Stomach (tissue), 9 donors: ENCODE results near the gene ADARB2. TPM values are rescaled to one million over a fixed set of nuclear protein-coding genes. Genes with fewer than 3 reads are reported as not detected.

Experiments used
- DNase-seq, 2 donors: peaks; one replicate each; pipeline versions ENCODE4 v3.0.0 to v3.0.0-alpha.2; 2013 to 2019
- H3K27ac ChIP-seq, 5 donors: fragments of 200-600 bp in 4 of 5; sonication (generic) in 4 of 5; one replicate each; pipeline ENCODE4 v1.5.1; 2013 to 2019; ENCODE audit warnings: mild to moderate bottlenecking in 1 of 5, moderate library complexity in 1 of 5
- H3K27me3 ChIP-seq, 3 donors: fragments of 200-600 bp; sonication (generic); one replicate each; pipeline ENCODE4 v1.5.1; 2017 to 2019; ENCODE audit warnings: mixed run types in 1 of 3
- H3K36me3 ChIP-seq, 4 donors: fragments of 200-600 bp; sonication (generic); 1 replicate in 3 of 4; 2 replicates in 1 of 4; pipeline ENCODE4 v1.5.1; 2016 to 2019
- H3K4me1 ChIP-seq, 4 donors: fragments of 200-600 bp; sonication (generic); one replicate each; pipeline ENCODE4 v1.5.1; 2016 to 2019
- H3K4me3 ChIP-seq, 4 donors: fragments of 200-600 bp; sonication (generic) in 3 of 4; one replicate each; pipeline ENCODE4 v1.5.1; 2016 to 2019; ENCODE audit warnings: mild to moderate bottlenecking in 1 of 4
- H3K9me3 ChIP-seq, 4 donors: fragments of 200-600 bp; sonication (generic); one replicate each; pipeline ENCODE4 v1.5.1; 2016 to 2019
- CTCF ChIP-seq, 7 experiments: fragments of 450-650 bp in 4 of 7; fragments of 200-600 bp in 3 of 7; sonication (generic) in 3 of 7; IDR thresholded peaks; one replicate each; pipeline ENCODE4 v1.5.1; 2016 to 2019; ENCODE audit warnings: antibody characterized with exemption in 7 of 7, control low read depth in 2 of 7, mild to moderate bottlenecking in 1 of 7
- EP300 ChIP-seq: sonication (generic); formaldehyde crosslinking; IDR thresholded peaks from one replicate; pipeline ENCODE4 v1.6.1; 2017; ENCODE audit warnings: antibody characterized with exemption
- POLR2A ChIP-seq, 4 donors: fragments of 450-650 bp; IDR thresholded peaks; one replicate each; pipeline ENCODE4 v1.6.1; 2016; ENCODE audit warnings: antibody characterized with exemption in 4 of 4, control low read depth in 2 of 4, mild to moderate bottlenecking in 1 of 4, moderate library complexity in 1 of 4
- POLR2AphosphoS5 ChIP-seq, 3 donors: sonication (generic); formaldehyde crosslinking; IDR thresholded peaks; one replicate each; pipeline ENCODE4 v1.6.1; 2016; ENCODE audit warnings: antibody characterized with exemption in 3 of 3
- WGBS, 5 donors: extraction: QIAGEN DNeasy Blood & Tissue Kit in 3 of 5; methylation state at CpG; one replicate each; pipeline versions ENCODE4 v1.1.5 to v1.1.7; 2013 to 2018; 5-methylcytosine and 5-hydroxymethylcytosine counted together
- intact Hi-C: fragments of 100-400 bp; cut with DNase I; formaldehyde crosslinking; loops from one replicate; pipeline ENCODE4 v1.15.1; 2023; ENCODE audit warnings: low total_unique reads
- polyA plus RNA-seq, 3 donors: library from polyadenylated mRNA; stranded (reverse); fragments of 200-250 nt; gene quantifications; one replicate each; pipeline ENCODE4 v1.2.3, GENCODE V29; 2013
- total RNA-seq, 5 donors: library from RNA; depleted of rRNA; stranded (reverse); fragments of >200 nt; gene quantifications; one replicate each; pipeline versions ENCODE4 v1.1.0 to v1.2.3, GENCODE V29; 2014 to 2016
- donor health status: healthy with polysubstance abuse.
- donor health status: Bipolar disorder and iron deficiency.
- donor health status: healthy.

Gene ADARB2
- total and polyA plus RNA-seq, 8 donors = 0.55 to 4.1 (median 1.4) TPM; not detected in 1

DNA sequence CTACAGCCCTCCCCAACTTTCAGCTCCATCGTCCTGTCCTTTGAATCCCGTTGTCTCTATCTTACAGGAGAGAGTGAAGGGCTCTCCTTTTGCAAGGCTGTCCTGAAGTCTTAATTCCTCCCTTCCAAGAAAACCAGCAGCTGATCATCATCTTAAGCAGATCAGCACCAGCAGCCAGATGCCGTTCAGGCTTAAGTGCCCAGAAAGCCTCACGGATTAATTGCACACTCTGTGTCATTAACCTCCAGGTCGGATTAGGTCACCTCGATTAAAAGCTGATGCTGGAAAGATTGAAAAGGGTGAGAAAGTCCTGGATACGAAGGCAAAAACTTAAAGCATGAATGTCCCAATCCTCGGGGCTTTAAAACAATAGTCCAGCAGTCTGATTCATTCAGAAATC is 24.8 kb upstream of the ADARB2 start:
- WGBS, 5 donors = 47 to 69% (median 53%) methylated on average over 8 of the region's 8 CpGs
- no peak for DNase-seq
- H3K27ac ChIP-seq = no peak overlapping the region
- TF ChIP-seq POLR2AphosphoS5 (IDR thresholded peaks at IDR 0.05) (no peak), POLR2A (IDR thresholded peaks at IDR 0.05) (no peak), CTCF (IDR thresholded peaks at IDR 0.05) (no peak), EP300 (no peak)
- no peaks in the 10 kb centered on the region for H3K36me3 ChIP-seq
- no peaks in the 10 kb centered on the region for H3K27me3 ChIP-seq
- no peaks in the 10 kb centered on the region for H3K4me1 ChIP-seq
- intact Hi-C loops = no loop called here
- H3K4me3 ChIP-seq = no peak overlapping the region
- peaks cover 0 to 25% (median 22%) of the 10 kb centered on the region in 4 donors for H3K9me3 ChIP-seq

DNA sequence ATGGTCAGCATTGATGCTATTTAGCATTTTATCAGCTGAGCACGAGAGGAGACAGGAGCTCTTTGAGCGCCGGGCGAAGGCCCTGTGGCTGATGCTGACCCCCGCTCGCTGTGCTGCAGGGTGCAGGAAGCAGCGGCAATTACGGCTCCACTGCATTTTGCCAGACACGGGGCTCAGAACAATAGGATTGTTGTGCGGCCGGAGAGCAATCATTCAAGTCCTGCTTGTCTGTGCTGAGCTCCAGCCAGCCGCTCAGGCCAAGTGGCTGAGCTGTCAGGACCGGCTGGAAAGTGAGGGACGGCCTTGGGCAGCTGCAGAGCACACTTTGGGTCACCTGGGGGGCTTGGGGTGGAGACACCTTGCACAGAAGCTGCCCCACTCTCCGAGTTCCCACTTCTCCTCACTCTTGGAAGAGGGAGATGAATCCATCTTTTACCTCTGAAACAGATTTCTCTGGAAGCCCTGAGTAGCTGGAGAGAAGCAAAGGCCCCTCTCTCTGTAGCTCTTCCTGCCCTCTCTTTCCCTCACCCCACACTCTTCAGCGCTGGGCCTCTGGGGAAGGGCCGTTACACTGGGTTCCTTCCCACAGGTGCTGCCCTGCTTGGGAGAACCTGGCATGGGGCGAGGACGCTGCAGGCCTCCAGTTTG is 17.3 kb upstream of the ADARB2 start:
- Histone ChIP-seq H3K9me3 (peaks cover 2 to 48% (median 32%) of the 10 kb centered on the region in 4 donors), H3K4me3 (no peak overlapping the region), H3K27me3 (peaks cover 0 to 21% (median 12%) of the 10 kb centered on the region in 3 donors), H3K36me3 (no peaks in the 10 kb centered on the region), H3K27ac (no peak overlapping the region), H3K4me1 (no peaks in the 10 kb centered on the region)
- TF ChIP-seq POLR2A (IDR thresholded peaks at IDR 0.05) = no peak
- no peak for TF ChIP-seq POLR2AphosphoS5 (IDR thresholded peaks at IDR 0.05)
- no peak for TF ChIP-seq EP300
- TF ChIP-seq CTCF (IDR thresholded peaks at IDR 0.05) = no peak
- peak in 1 of 2 donors; percentile 61 for DNase-seq
- intact Hi-C loops = no loop called here
- 46 to 55% (median 48%) methylated on average over 12 to 19 of the region's 19 CpGs for WGBS, 5 donors

GRCh38 chr10:1752153-1752552 is 14.8 kb upstream of the ADARB2 start:
- no peaks in the 10 kb centered on the region for H3K36me3 ChIP-seq
- no peaks in the 10 kb centered on the region for H3K4me1 ChIP-seq
- H3K4me3 ChIP-seq = no peak overlapping the region
- no peak for DNase-seq
- no peak overlapping the region for H3K27ac ChIP-seq
- peaks cover 0 to 21% (median 12%) of the 10 kb centered on the region in 3 donors for H3K27me3 ChIP-seq
- no peak for TF ChIP-seq POLR2AphosphoS5 (IDR thresholded peaks at IDR 0.05)
- no peak for TF ChIP-seq EP300
- intact Hi-C loops = no loop called here
- H3K9me3 ChIP-seq = peaks cover 2 to 32% (median 23%) of the 10 kb centered on the region in 4 donors

DNA sequence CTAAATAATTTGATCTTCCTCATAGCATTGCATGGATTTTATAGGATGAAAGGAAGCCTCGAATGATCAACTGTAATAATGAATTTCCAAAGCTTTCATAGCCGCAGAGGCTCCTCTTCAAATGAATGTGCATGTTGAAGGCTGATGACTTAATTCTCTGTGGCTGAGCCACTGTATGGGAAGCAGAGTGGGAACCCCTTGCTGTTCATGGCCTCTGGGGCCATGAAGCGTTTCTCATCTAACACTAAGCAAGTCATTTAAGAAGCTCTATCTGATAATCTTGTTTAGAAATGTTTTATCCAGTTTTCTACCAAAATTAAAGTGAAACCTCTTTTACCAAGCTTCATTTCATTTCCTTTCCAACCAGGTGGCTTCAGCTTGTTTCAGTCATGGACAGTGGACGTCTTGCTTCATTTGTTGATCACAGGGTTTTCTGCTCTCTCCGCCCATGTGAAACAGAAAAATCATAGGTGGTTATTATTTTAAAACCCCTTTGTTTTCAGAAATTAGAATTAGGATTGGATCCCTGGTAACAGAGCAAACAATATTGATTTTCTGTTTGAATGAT is 10.3 kb upstream of the ADARB2 start:
- H3K4me1 ChIP-seq = no peaks in the 10 kb centered on the region
- intact Hi-C loops = no loop called here
- TF ChIP-seq EP300 = no peak
- no peak for TF ChIP-seq CTCF (IDR thresholded peaks at IDR 0.05)
- TF ChIP-seq POLR2A (IDR thresholded peaks at IDR 0.05) = no peak
- TF ChIP-seq POLR2AphosphoS5 (IDR thresholded peaks at IDR 0.05) = no peak

GRCh38 chr10:1746796-1747195 is 9.5 kb upstream of the ADARB2 start:
- WGBS, 5 donors = 93 to 98% (median 97%) methylated on average over 25 of the region's 25 CpGs
- no peak for DNase-seq
- intact Hi-C loops = no loop called here
- Histone ChIP-seq H3K4me3 (no peak overlapping the region), H3K36me3 (no peaks in the 10 kb centered on the region), H3K27me3 (peaks cover 0 to 38% (median 9%) of the 10 kb centered on the region in 3 donors), H3K9me3 (peaks cover 2 to 27% (median 22%) of the 10 kb centered on the region in 4 donors), H3K27ac (no peak overlapping the region), H3K4me1 (no peaks in the 10 kb centered on the region)
- TF ChIP-seq EP300 = no peak
- no peak for TF ChIP-seq CTCF (IDR thresholded peaks at IDR 0.05)
- no peak for TF ChIP-seq POLR2A (IDR thresholded peaks at IDR 0.05)
- no peak for TF ChIP-seq POLR2AphosphoS5 (IDR thresholded peaks at IDR 0.05)

More for the DNA sequence above, 10.3 kb upstream of the ADARB2 start:
- WGBS, 5 donors = 70 to 83% (median 81%) methylated on average over 5 of the region's 5 CpGs
- Histone ChIP-seq H3K4me3 (no peak overlapping the region), H3K36me3 (no peaks in the 10 kb centered on the region), H3K27ac (no peak overlapping the region), H3K9me3 (peaks cover 2 to 28% (median 22%) of the 10 kb centered on the region in 4 donors), H3K27me3 (peaks cover 0 to 38% (median 15%) of the 10 kb centered on the region in 3 donors)
- no peak for DNase-seq
